Fibroblast of lung (primary cell): ENCODE results near the gene KRT23. TPM values are rescaled to one million over a fixed set of nuclear protein-coding genes. Genes with fewer than 3 reads are reported as not detected.

Source experiments
- DNase-seq, 2 donors: peaks; one replicate each; pipeline versions ENCODE4 v3.0.0 to v3.0.0-alpha.2; 2010; ENCODE audit warnings: low read depth in 2 of 2
- H2AFZ ChIP-seq: 2 replicates; pipeline ENCODE4 v1.5.1; 2012; ENCODE audit warnings: low read length, control low read depth, inconsistent platforms
- H3K27ac ChIP-seq: 2 replicates; pipeline ENCODE4 v1.5.1; 2011; ENCODE audit warnings: low read length, control low read depth; ENCODE audit not compliant: insufficient read depth
- H3K27me3 ChIP-seq: 2 replicates; pipeline ENCODE4 v1.5.1; 2011; ENCODE audit warnings: mild to moderate bottlenecking, low read length; ENCODE audit not compliant: control insufficient read depth, insufficient read depth
- H3K36me3 ChIP-seq: 2 replicates; pipeline ENCODE4 v1.5.1; 2011; ENCODE audit warnings: low read length; ENCODE audit not compliant: control insufficient read depth, insufficient read depth
- H3K4me1 ChIP-seq: 2 replicates; pipeline ENCODE4 v1.5.1; 2011; ENCODE audit warnings: low read length; ENCODE audit not compliant: control insufficient read depth, insufficient read depth; ENCODE audit errors: extremely low read depth
- H3K4me2 ChIP-seq: 2 replicates; pipeline ENCODE4 v1.5.1; 2011; ENCODE audit warnings: low read length, control low read depth; ENCODE audit not compliant: insufficient read depth; ENCODE audit errors: extremely low read depth
- H3K4me3 ChIP-seq, 4 experiments: fragments of 200-600 bp in 1 of 4; sonication (generic) in 1 of 4; replicated peaks in 1 of 4; 2 replicates each; pipeline ENCODE4 v1.5.1; 2011 to 2016; ENCODE audit warnings: low read length in 4 of 4, low read depth in 3 of 4, mild to moderate bottlenecking in 3 of 4, control low read depth in 2 of 4, inconsistent platforms in 1 of 4, mixed read lengths in 1 of 4; ENCODE audit not compliant: insufficient read depth in 1 of 4; ENCODE audit errors: control extremely low read depth in 1 of 4
- H3K79me2 ChIP-seq: 2 replicates; pipeline ENCODE4 v1.5.1; 2012; ENCODE audit warnings: mild to moderate bottlenecking, low read length, inconsistent platforms; ENCODE audit not compliant: control insufficient read depth, insufficient read depth
- H3K9ac ChIP-seq: 2 replicates; pipeline ENCODE4 v1.5.1; 2011; ENCODE audit warnings: mild to moderate bottlenecking, low read length, control low read depth; ENCODE audit not compliant: insufficient read depth
- H3K9me3 ChIP-seq: 2 replicates; pipeline ENCODE4 v1.5.1; 2012; ENCODE audit warnings: low read depth, low read length; ENCODE audit not compliant: control insufficient read depth, insufficient read depth
- H4K20me1 ChIP-seq: 2 replicates; pipeline ENCODE4 v1.5.1; 2011; ENCODE audit warnings: low read length; ENCODE audit not compliant: control insufficient read depth, insufficient read depth; ENCODE audit errors: extremely low read depth
- CTCF ChIP-seq, 2 donors: IDR thresholded peaks in 1 of 2; conservative IDR thresholded peaks in 1 of 2; 1 replicate in 1 of 2; 2 replicates in 1 of 2; pipeline ENCODE4 v1.5.1; 2011 to 2012; ENCODE audit warnings: low read length in 2 of 2, control low read depth in 1 of 2, inconsistent platforms in 1 of 2, low read depth in 1 of 2, mild to moderate bottlenecking in 1 of 2
- EZH2 ChIP-seq: IDR thresholded peaks from 2 replicates; pipeline ENCODE4 v1.5.1; 2012; ENCODE audit warnings: low read length, control low read depth, mild to moderate bottlenecking; ENCODE audit errors: missing control alignments
- polyA plus RNA-seq, 2 donors: library from polyadenylated mRNA; depleted of rRNA in 1 of 2; stranded (reverse) in 1 of 2; unstranded in 1 of 2; fragments of >200 nt; gene quantifications; 2 replicates each; pipeline ENCODE4 v1.2.1, GENCODE V29; 2011 to 2012; ENCODE audit warnings: missing spikeins in 1 of 2
- total RNA-seq: library from RNA; depleted of rRNA; stranded (reverse); fragments of >200 nt; gene quantifications from 2 replicates; pipeline ENCODE4 v1.2.1, GENCODE V29; 2014

KRT23 gene
- total and polyA plus RNA-seq, 2 donors (not counting 1 experiment from before 2014, with no cell fraction given) = 0.17 TPM; not detected in 1

- Histone ChIP-seq H3K27me3 (peaks cover 3% of the 10 kb centered on the region), H3K4me2 (no peak overlapping the region), H3K36me3 (no peaks in the 10 kb centered on the region), H3K9me3 (no peaks in the 10 kb centered on the region), H4K20me1 (no peaks in the 10 kb centered on the region), H3K79me2 (no peaks in the 10 kb centered on the region), H2AFZ (no peak overlapping the region), H3K4me1 (no peaks in the 10 kb centered on the region), H3K27ac (no peak overlapping the region), H3K4me3 (no peak overlapping the region), H3K9ac (no peak overlapping the region)
- no peak for DNase-seq
- no peak for TF ChIP-seq EZH2
These were observed 59.4 kb downstream of the KRT23 start for GRCh38 chr17:40878044-40878443.

GRCh38 chr17:40873801-40874200 lies 63.6 kb downstream of the KRT23 start:
- H3K4me1 ChIP-seq = no peaks in the 10 kb centered on the region
- H3K4me3 ChIP-seq = no peak overlapping the region
- no peaks in the 10 kb centered on the region for H3K79me2 ChIP-seq
- no peak overlapping the region for H3K27ac ChIP-seq
- no peak overlapping the region for H2AFZ ChIP-seq
- no peak overlapping the region for H3K9ac ChIP-seq
- H3K9me3 ChIP-seq = no peaks in the 10 kb centered on the region
- H3K36me3 ChIP-seq = no peaks in the 10 kb centered on the region
- peaks cover 3% of the 10 kb centered on the region for H3K27me3 ChIP-seq
- no peaks in the 10 kb centered on the region for H4K20me1 ChIP-seq
- H3K4me2 ChIP-seq = no peak overlapping the region
- TF ChIP-seq EZH2 (no peak), CTCF (conservative IDR thresholded peaks at IDR 0.05 in 1 of 2, IDR thresholded peaks at IDR 0.05 in 1 of 2; ENCODE audit: low read depth in 1 of 2, low read length in 2 of 2) (no peak)
- peak in 1 of 2 donors; percentile 52 for DNase-seq

- Histone ChIP-seq H3K4me2 (no peak overlapping the region), H4K20me1 (no peaks in the 10 kb centered on the region), H3K9ac (no peak overlapping the region), H3K36me3 (no peaks in the 10 kb centered on the region), H3K27me3 (peaks cover 3% of the 10 kb centered on the region), H3K9me3 (no peaks in the 10 kb centered on the region), H3K4me1 (no peaks in the 10 kb centered on the region), H2AFZ (no peak overlapping the region), H3K27ac (no peak overlapping the region), H3K79me2 (no peaks in the 10 kb centered on the region), H3K4me3 (no peak overlapping the region)
- DNase-seq = no peak
- no peak for TF ChIP-seq CTCF (conservative IDR thresholded peaks at IDR 0.05 in 1 of 2, IDR thresholded peaks at IDR 0.05 in 1 of 2; ENCODE audit: low read depth in 1 of 2, low read length in 2 of 2)
- no peak for TF ChIP-seq EZH2
These were observed 64.2 kb downstream of the KRT23 start for GRCh38 chr17:40873255-40873654.

Other genes starting within 250 kb of the KRT23 start
Only the 30 nearest of the 33 such genes appear.
- not detected in 2 replicates for gene KRT25, start 182.3 kb downstream of the KRT23 start, total RNA-seq
- gene KRT25, start 182.3 kb downstream of the KRT23 start, polyA plus RNA-seq = not detected in 2 replicates
- gene KRT26, start 165.4 kb downstream of the KRT23 start, total RNA-seq = not detected in 2 replicates
- not detected in 2 replicates for gene KRT26, start 165.4 kb downstream of the KRT23 start, polyA plus RNA-seq
- gene KRT27, start 155.1 kb downstream of the KRT23 start, total RNA-seq = not detected in 2 replicates
- not detected in 2 replicates for gene KRT27, start 155.1 kb downstream of the KRT23 start, polyA plus RNA-seq
- not detected in 2 replicates for gene KRT28, start 137.7 kb downstream of the KRT23 start, total RNA-seq
- gene KRT28, start 137.7 kb downstream of the KRT23 start, polyA plus RNA-seq = not detected in 2 replicates
- gene KRT10, start 115.0 kb downstream of the KRT23 start, total RNA-seq = 4.1 TPM in 2 replicates
- 26.9 and 45.8 TPM in 2 replicates for gene KRT10, start 115.0 kb downstream of the KRT23 start, polyA plus RNA-seq
- gene KRT12, start 70.4 kb downstream of the KRT23 start, total RNA-seq = not detected in 2 replicates
- not detected in 2 replicates for gene KRT12, start 70.4 kb downstream of the KRT23 start, polyA plus RNA-seq
- not detected in 2 replicates for gene KRT20, start 52.4 kb downstream of the KRT23 start, total RNA-seq
- not detected in 2 replicates for gene KRT20, start 52.4 kb downstream of the KRT23 start, polyA plus RNA-seq
- gene KRT39, start 29.3 kb upstream of the KRT23 start, total RNA-seq = 0.26 and 0.33 TPM in 2 replicates
- 0.19 and 0.22 TPM in 2 replicates for gene KRT39, start 29.3 kb upstream of the KRT23 start, polyA plus RNA-seq
- not detected in 2 replicates for gene KRT40, start 46.7 kb upstream of the KRT23 start, total RNA-seq
- gene KRT40, start 46.7 kb upstream of the KRT23 start, polyA plus RNA-seq = 0.03 and 0.05 TPM in 2 replicates
- gene KRTAP3-3, start 56.5 kb upstream of the KRT23 start, total RNA-seq = not detected in 2 replicates
- not detected in 2 replicates for gene KRTAP3-3, start 56.5 kb upstream of the KRT23 start, polyA plus RNA-seq
- not detected in 2 replicates for gene KRTAP3-2, start 62.3 kb upstream of the KRT23 start, total RNA-seq
- not detected in 2 replicates for gene KRTAP3-2, start 62.3 kb upstream of the KRT23 start, polyA plus RNA-seq
- gene KRTAP3-1, start 71.5 kb upstream of the KRT23 start, total RNA-seq = not detected in 2 replicates
- not detected in 2 replicates for gene KRTAP3-1, start 71.5 kb upstream of the KRT23 start, polyA plus RNA-seq
- 0.17 TPM in 1 of 2 replicates, not detected in the other for gene KRTAP1-5, start 89.6 kb upstream of the KRT23 start, total RNA-seq
- 6.2 and 6.3 TPM in 2 replicates for gene KRTAP1-5, start 89.6 kb upstream of the KRT23 start, polyA plus RNA-seq
- not detected in 2 replicates for gene KRTAP1-4, start 92.5 kb upstream of the KRT23 start, total RNA-seq
- not detected in 2 replicates for gene KRTAP1-4, start 92.5 kb upstream of the KRT23 start, polyA plus RNA-seq
- not detected in 2 replicates for gene KRTAP1-3, start 97.2 kb upstream of the KRT23 start, total RNA-seq
- gene KRTAP1-3, start 97.2 kb upstream of the KRT23 start, polyA plus RNA-seq = not detected in 2 replicates
- not detected in 2 replicates for gene KRTAP1-1, start 103.8 kb upstream of the KRT23 start, total RNA-seq
- gene KRTAP1-1, start 103.8 kb upstream of the KRT23 start, polyA plus RNA-seq = 0.25 and 0.64 TPM in 2 replicates
- gene KRTAP2-1, start 109.7 kb upstream of the KRT23 start, total RNA-seq = not detected in 2 replicates
- gene KRTAP2-1, start 109.7 kb upstream of the KRT23 start, polyA plus RNA-seq = not detected in 2 replicates
- gene KRTAP2-2, start 117.6 kb upstream of the KRT23 start, total RNA-seq = not detected in 2 replicates
- not detected in 2 replicates for gene KRTAP2-2, start 117.6 kb upstream of the KRT23 start, polyA plus RNA-seq
- not detected in 2 replicates for gene KRTAP2-3, start 122.5 kb upstream of the KRT23 start, total RNA-seq
- 0.84 and 2.6 TPM in 2 replicates for gene KRTAP2-3, start 122.5 kb upstream of the KRT23 start, polyA plus RNA-seq
- not detected in 2 replicates for gene KRTAP2-4, start 128.2 kb upstream of the KRT23 start, total RNA-seq
- not detected in 2 replicates for gene KRTAP2-4, start 128.2 kb upstream of the KRT23 start, polyA plus RNA-seq
- not detected in 2 replicates for gene KRTAP4-7, start 146.5 kb upstream of the KRT23 start, total RNA-seq
- gene KRTAP4-7, start 146.5 kb upstream of the KRT23 start, polyA plus RNA-seq = not detected in 2 replicates
- gene KRTAP4-8, start 160.5 kb upstream of the KRT23 start, total RNA-seq = not detected in 2 replicates
- not detected in 2 replicates for gene KRTAP4-8, start 160.5 kb upstream of the KRT23 start, polyA plus RNA-seq
- not detected in 2 replicates for gene KRTAP4-16, start 164.6 kb upstream of the KRT23 start, total RNA-seq
- not detected in 2 replicates for gene KRTAP4-16, start 164.6 kb upstream of the KRT23 start, polyA plus RNA-seq
- gene KRTAP4-9, start 167.7 kb upstream of the KRT23 start, total RNA-seq = not detected in 2 replicates
- gene KRTAP4-9, start 167.7 kb upstream of the KRT23 start, polyA plus RNA-seq = not detected in 2 replicates
- gene KRTAP4-11, start 180.7 kb upstream of the KRT23 start, total RNA-seq = not detected in 2 replicates
- gene KRTAP4-11, start 180.7 kb upstream of the KRT23 start, polyA plus RNA-seq = not detected in 2 replicates
- not detected in 2 replicates for gene KRTAP4-12, start 186.5 kb upstream of the KRT23 start, total RNA-seq
- gene KRTAP4-12, start 186.5 kb upstream of the KRT23 start, polyA plus RNA-seq = 0.23 TPM in 1 of 2 replicates, not detected in the other
- gene KRTAP4-6, start 202.9 kb upstream of the KRT23 start, total RNA-seq = not detected in 2 replicates
- gene KRTAP4-6, start 202.9 kb upstream of the KRT23 start, polyA plus RNA-seq = not detected in 2 replicates
- not detected in 2 replicates for gene KRTAP4-5, start 212.2 kb upstream of the KRT23 start, total RNA-seq
- gene KRTAP4-5, start 212.2 kb upstream of the KRT23 start, polyA plus RNA-seq = not detected in 2 replicates
- gene KRTAP4-4, start 223.1 kb upstream of the KRT23 start, total RNA-seq = not detected in 2 replicates
- not detected in 2 replicates for gene KRTAP4-4, start 223.1 kb upstream of the KRT23 start, polyA plus RNA-seq
- not detected in 2 replicates for gene KRTAP4-3, start 230.6 kb upstream of the KRT23 start, total RNA-seq
- not detected in 2 replicates for gene KRTAP4-3, start 230.6 kb upstream of the KRT23 start, polyA plus RNA-seq